ENCODE results near the gene PSMB9.

Gene PSMB9

GRCh38 chr6:32818867-32819266, 35.1 kb upstream of the PSMB9 start:
- TF ChIP-seq GABPA (IDR thresholded peaks at IDR 0.05; ENCODE audit: low read depth) = no peak
- TF ChIP-seq CTCF (IDR thresholded peaks at IDR 0.05; ENCODE audit: insufficient read depth, low read length) = no peak
- TF ChIP-seq SPI1 (IDR thresholded peaks at IDR 0.05; ENCODE audit: borderline replicate concordance, low read depth) = no peak
- TF ChIP-seq POLR2AphosphoS5 (IDR thresholded peaks at IDR 0.05; ENCODE audit: low read depth) = no peak
- TF ChIP-seq REST (IDR thresholded peaks at IDR 0.05; ENCODE audit: insufficient replicate concordance, low read depth) = no peak
- H3K27me3 ChIP-seq (ENCODE audit: insufficient read depth, poor library complexity, severe bottlenecking) = no peaks in the 10 kb centered on the region
- no peak for DNase-seq (ENCODE audit: low read depth in 1 of 2, low spot score in 1 of 2)
- H3K4me3 ChIP-seq (replicated peaks; ENCODE audit: insufficient read depth, low read length) = no peak overlapping the region
- H3K27ac ChIP-seq (replicated peaks) = no peak overlapping the region

- DNase-seq (ENCODE audit: low read depth in 1 of 2, low spot score in 1 of 2) = no peak
- Histone ChIP-seq H3K4me3 (replicated peaks; ENCODE audit: insufficient read depth, low read length) (no peak overlapping the region), H3K27me3 (ENCODE audit: insufficient read depth, poor library complexity, severe bottlenecking) (no peaks in the 10 kb centered on the region), H3K27ac (replicated peaks) (no peak overlapping the region)
- TF ChIP-seq GABPA (IDR thresholded peaks at IDR 0.05; ENCODE audit: low read depth) (no peak), CTCF (IDR thresholded peaks at IDR 0.05; ENCODE audit: insufficient read depth, low read length) (no peak), REST (IDR thresholded peaks at IDR 0.05; ENCODE audit: insufficient replicate concordance, low read depth) (no peak), POLR2AphosphoS5 (IDR thresholded peaks at IDR 0.05; ENCODE audit: low read depth) (no peak), SPI1 (IDR thresholded peaks at IDR 0.05; ENCODE audit: borderline replicate concordance, low read depth) (no peak)
These were observed 34.3 kb upstream of the PSMB9 start for GRCh38 chr6:32819729-32820128.

GRCh38 chr6:32825966-32826365, 28.0 kb upstream of the PSMB9 start:
- Histone ChIP-seq H3K27ac (replicated peaks) (no peak overlapping the region), H3K4me3 (replicated peaks; ENCODE audit: insufficient read depth, low read length) (no peak overlapping the region), H3K27me3 (ENCODE audit: insufficient read depth, poor library complexity, severe bottlenecking) (no peaks in the 10 kb centered on the region)
- DNase-seq (ENCODE audit: low read depth in 1 of 2, low spot score in 1 of 2) = no peak
- TF ChIP-seq GABPA (IDR thresholded peaks at IDR 0.05; ENCODE audit: low read depth) (no peak), CTCF (IDR thresholded peaks at IDR 0.05; ENCODE audit: insufficient read depth, low read length) (no peak), POLR2AphosphoS5 (IDR thresholded peaks at IDR 0.05; ENCODE audit: low read depth) (no peak), SPI1 (IDR thresholded peaks at IDR 0.05; ENCODE audit: borderline replicate concordance, low read depth) (no peak), REST (IDR thresholded peaks at IDR 0.05; ENCODE audit: insufficient replicate concordance, low read depth) (no peak)
